A549 (cell line): ENCODE measurements around the gene RBBP8. TPM values are rescaled to one million over a fixed set of nuclear protein-coding genes. Genes with fewer than 3 reads are reported as not detected.
A peak's percentile ranks its signal among the peaks of the same experiment; 100 is the strongest.

ENCODE experiments used
- ATAC-seq, 2 experiments: fragments of 200-7000 bp in 1 of 2; fragments of >200 bp in 1 of 2; cut with Nextera tagmentation in 1 of 2; cut with Tn5 transposase in 1 of 2; 3 replicates each; pipeline versions ENCODE4 v1.8.0 to v1.9.1; 2018 to 2020; ENCODE audit warnings: mild to moderate bottlenecking in 1 of 2, moderate library complexity in 1 of 2
- CTCF ChIA-PET: fragments of 300-600 bp; sonication (Branson Sonifier 250); formaldehyde crosslinking; extraction: SDS; loops from one replicate; lab custom pipeline; 2021; ENCODE audit warnings: antibody characterized with exemption, inconsistent platforms; lab: Yijun Ruan, JAX
- POLR2A ChIA-PET: fragments of 350-600 bp; formaldehyde crosslinking; extraction: SDS; loops from one replicate; lab custom pipeline; 2021; ENCODE audit warnings: antibody characterized with exemption, inconsistent platforms; lab: Yijun Ruan, JAX
- DNase-seq, 2 experiments: peaks; one replicate each; pipeline versions ENCODE4 v3.0.0 to v3.0.0-alpha.2; 2011 to 2016; ENCODE audit warnings: low read depth in 1 of 2, low spot score in 1 of 2
- FAIRE-seq: peaks from 2 replicates; lab custom pipeline; 2011; peaks lifted over from hg19 to GRCh38; lab: Jason Lieb, UNC
- H3K27ac ChIP-seq, 2 experiments: fragments of >200 bp; sonication (Bioruptor Twin); formaldehyde crosslinking; 3 replicates each; pipeline ENCODE4 v1.5.1; 2016 to 2017
- H3K4me1 ChIP-seq: fragments of >200 bp; sonication (Bioruptor Twin); formaldehyde crosslinking; 3 replicates; pipeline ENCODE4 v1.6.1; 2016
- H3K4me2 ChIP-seq: fragments of >200 bp; sonication (Bioruptor Twin); formaldehyde crosslinking; 3 replicates; pipeline ENCODE4 v1.6.1; 2016
- H3K4me3 ChIP-seq: fragments of >200 bp; sonication (Bioruptor Twin); formaldehyde crosslinking; 3 replicates; pipeline ENCODE4 v1.5.1; 2016
- H3K9me3 ChIP-seq: fragments of >200 bp; sonication (Bioruptor Twin); formaldehyde crosslinking; 3 replicates; pipeline ENCODE4 v1.6.1; 2016
- CEBPB ChIP-seq, 2 experiments: fragments of >200 bp in 1 of 2; sonication (Bioruptor Twin) in 1 of 2; formaldehyde crosslinking in 1 of 2; IDR thresholded peaks; 2 replicates each; pipeline ENCODE4 v1.6.1; 2012 to 2016
- CHD2 ChIP-seq: fragments of 150-350 bp; IDR thresholded peaks from 2 replicates; pipeline ENCODE4 v1.6.1; 2014; ENCODE audit warnings: low read length; ENCODE audit not compliant: partially characterized antibody
- CHD4 ChIP-seq: fragments of 200-600 bp; sonication (generic); IDR thresholded peaks from 2 replicates; pipeline ENCODE4 v1.6.1; 2016; ENCODE audit warnings: antibody characterized with exemption, mild to moderate bottlenecking, borderline replicate concordance
- EHF ChIP-seq: fragments of 250-450 bp; sonication (Bioruptor Pico); IDR thresholded peaks from 2 replicates; pipeline ENCODE4 v1.5.0; 2020; ENCODE audit warnings: mild to moderate bottlenecking
- EP300 ChIP-seq, 2 experiments: fragments of >200 bp; sonication (Bioruptor Twin); formaldehyde crosslinking; IDR thresholded peaks; 2 replicates in 1 of 2; 3 replicates in 1 of 2; pipeline ENCODE4 v1.6.1; 2016 to 2017
- FOSL2 ChIP-seq, 2 experiments: fragments of 450-650 bp in 1 of 2; fragments of >200 bp in 1 of 2; sonication (Bioruptor Twin) in 1 of 2; formaldehyde crosslinking; IDR thresholded peaks; 2 replicates each; pipeline versions ENCODE4 v1.5.0 to v1.6.1; 2016 to 2020; ENCODE audit warnings: mild to moderate bottlenecking in 1 of 2, moderate library complexity in 1 of 2
- GATA3 ChIP-seq: IDR thresholded peaks from 2 replicates; pipeline ENCODE4 v1.6.1; 2012; ENCODE audit warnings: borderline replicate concordance
- HEYL ChIP-seq: fragments of 250-450 bp; sonication (Bioruptor Pico); IDR thresholded peaks from 2 replicates; pipeline ENCODE4 v1.8.0; 2021; ENCODE audit warnings: mild to moderate bottlenecking, moderate library complexity
- HOXA7 ChIP-seq: fragments of 250-450 bp; sonication (Bioruptor Pico); IDR thresholded peaks from 2 replicates; pipeline ENCODE4 v1.5.0; 2020; ENCODE audit warnings: mild to moderate bottlenecking, moderate library complexity
- KDM1A ChIP-seq: fragments of 200-600 bp; sonication (generic); IDR thresholded peaks from 2 replicates; pipeline ENCODE4 v1.6.1; 2016; ENCODE audit warnings: low read depth, mild to moderate bottlenecking
- KDM5A ChIP-seq: fragments of 200-600 bp; sonication (generic); IDR thresholded peaks from 2 replicates; pipeline ENCODE4 v1.6.1; 2016; ENCODE audit warnings: antibody characterized with exemption, mild to moderate bottlenecking
- MYC ChIP-seq: IDR thresholded peaks from 2 replicates; pipeline ENCODE4 v1.6.1; 2012; ENCODE audit warnings: mild to moderate bottlenecking, inconsistent platforms, low read length, improper control_type of control experiment, borderline replicate concordance
- NFE2L2 ChIP-seq: fragments of 150-350 bp; conservative IDR thresholded peaks from 2 replicates; pipeline ENCODE4 v1.6.1; 2014; ENCODE audit warnings: low read length
- PHF8 ChIP-seq: fragments of 200-600 bp; sonication (generic); IDR thresholded peaks from 2 replicates; pipeline ENCODE4 v1.6.1; 2016; ENCODE audit warnings: low read depth, mild to moderate bottlenecking, antibody characterized with exemption, moderate library complexity, borderline replicate concordance
- RCOR1 ChIP-seq: fragments of 150-350 bp; IDR thresholded peaks from 2 replicates; pipeline ENCODE4 v1.6.1; 2014; ENCODE audit warnings: antibody characterized with exemption, low read length, low read depth
- RFX5 ChIP-seq: fragments of 450-650 bp; IDR thresholded peaks from 2 replicates; pipeline ENCODE4 v1.7.1; 2014; ENCODE audit warnings: antibody characterized with exemption, mild to moderate bottlenecking, moderate library complexity
- SMC3 ChIP-seq: fragments of >200 bp; sonication (Bioruptor Twin); formaldehyde crosslinking; IDR thresholded peaks from 3 replicates; pipeline ENCODE4 v1.6.1; 2018; ENCODE audit warnings: inconsistent platforms
- SREBF2 ChIP-seq: fragments of 450-650 bp; IDR thresholded peaks from 2 replicates; pipeline ENCODE4 v1.6.1; 2014; ENCODE audit warnings: mild to moderate bottlenecking, moderate library complexity
- ZC3H11A ChIP-seq: fragments of 450-650 bp; IDR thresholded peaks from 2 replicates; pipeline ENCODE4 v1.6.1; 2014; ENCODE audit warnings: antibody characterized with exemption, mild to moderate bottlenecking
- ZSCAN20 ChIP-seq: fragments of 250-450 bp; sonication (Bioruptor Pico); IDR thresholded peaks from 2 replicates; pipeline ENCODE4 v1.8.0; 2022; ENCODE audit warnings: mild to moderate bottlenecking, moderate library complexity
- WGBS: methylation state at CpG from one replicate; pipeline ENCODE4 v1.1.6; 2017; ENCODE audit errors: missing lambda C conversion rate; 5-methylcytosine and 5-hydroxymethylcytosine counted together
- polyA plus RNA-seq, 4 experiments: library from polyadenylated mRNA; depleted of rRNA in 3 of 4; stranded (reverse); fragments of >200 nt; fragmentation: RNase III in 1 of 4; extraction: RNeasy Plus Mini Kit Qiagen cat#74134 plus additional on column Dnase treatment in 1 of 4; gene quantifications; 2 replicates in 3 of 4; 3 replicates in 1 of 4; pipeline ENCODE4 v1.2.3, GENCODE V29; 2011 to 2017
- TF ChIP-seq, protein P1 (sequence below): fragments of 450-650 bp; IDR thresholded peaks from 2 replicates; pipeline ENCODE4 v1.6.1; 2014; ENCODE audit warnings: antibody characterized with exemption
- TF ChIP-seq, protein P2 (sequence below): fragments of >200 bp; sonication (Bioruptor Twin); formaldehyde crosslinking; IDR thresholded peaks from 3 replicates; pipeline ENCODE4 v1.6.1; 2016

Gene RBBP8
- polyA plus RNA-seq, 2 of the 4 experiments (the other 2 are of a cell fraction) = 26.8 to 65.4 TPM

DNA sequence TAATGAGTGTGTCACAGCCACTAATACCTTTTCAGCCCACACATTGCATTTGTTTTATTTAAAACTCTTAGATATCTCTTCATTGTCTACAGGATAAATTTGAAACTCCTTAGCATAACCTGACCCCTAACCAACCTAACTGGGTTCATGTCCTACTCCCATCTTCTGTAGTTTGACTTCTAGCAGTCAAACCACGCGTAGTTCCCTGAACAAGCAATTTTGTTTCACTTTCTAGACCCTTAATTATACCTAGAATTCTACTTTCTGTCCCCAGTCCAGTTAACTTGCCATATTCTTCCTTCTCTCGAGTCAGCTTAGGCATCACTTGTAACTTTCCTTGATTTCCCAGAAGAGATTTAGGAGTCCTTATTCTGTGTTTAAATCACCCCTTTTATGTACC, 55.1 kb downstream of the RBBP8 start:
- FAIRE-seq = no peak
- no peak for ATAC-seq
- no peak for DNase-seq
- no peaks in the 10 kb centered on the region for H3K4me1 ChIP-seq
- no peak overlapping the region for H3K4me2 ChIP-seq
- H3K27ac ChIP-seq = no peak overlapping the region
- no peaks in the 10 kb centered on the region for H3K9me3 ChIP-seq
- WGBS = 96% methylated on average over 3 of the region's 3 CpGs
- POLR2A ChIA-PET = no interaction called here
- no peak for TF ChIP-seq EP300 (IDR thresholded peaks at IDR 0.05)
- no peak for TF ChIP-seq ZC3H11A
- TF ChIP-seq SMC3 = no peak
- TF ChIP-seq KDM1A = no peak
- TF ChIP-seq ZSCAN20 (CRISPR knock-in tag) = no peak
- no peak for TF ChIP-seq NFE2L2
- no peak for TF ChIP-seq CHD2
- TF ChIP-seq MYC = no peak
- TF ChIP-seq SREBF2 = no peak
- no peak overlapping the region for H3K4me3 ChIP-seq
- CTCF ChIA-PET = no interaction called here

DNA sequence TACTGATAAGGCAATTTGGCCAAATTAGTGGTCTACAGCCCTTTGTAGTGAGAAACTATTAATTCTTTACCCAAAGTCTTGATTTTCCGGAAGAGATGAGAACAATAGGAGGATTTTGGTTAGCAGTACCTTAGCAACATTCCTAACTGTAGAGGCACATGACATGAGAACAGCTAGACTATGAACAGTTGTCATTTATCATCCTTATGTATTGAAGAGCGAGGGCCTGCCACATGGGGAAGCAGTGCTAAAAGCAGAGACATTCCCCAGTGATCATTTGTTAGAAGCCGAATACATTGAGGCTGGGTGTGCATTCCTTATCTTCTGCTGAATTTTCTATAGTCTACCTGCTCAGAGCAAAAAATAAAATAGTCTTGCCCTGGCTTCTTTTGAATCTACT, 65.2 kb downstream of the RBBP8 start:
- FAIRE-seq (no peak), ATAC-seq (no peak), DNase-seq (no peak)
- CTCF ChIA-PET = no interaction called here
- 98% methylated on average over 3 of the region's 3 CpGs for whole genome bisulfite sequencing
- no peak overlapping the region for H3K4me2 ChIP-seq
- TF ChIP-seq HOXA7 (CRISPR knock-in tag) (no peak), NFE2L2 (no peak)
- no peak overlapping the region for H3K4me3 ChIP-seq
- no peak overlapping the region for H3K27ac ChIP-seq
- peaks cover 12% of the 10 kb centered on the region; the same call in 2 of the 3 replicates for H3K4me1 ChIP-seq
- no peaks in the 10 kb centered on the region for H3K9me3 ChIP-seq
- POLR2A ChIA-PET = no interaction called here

DNA sequence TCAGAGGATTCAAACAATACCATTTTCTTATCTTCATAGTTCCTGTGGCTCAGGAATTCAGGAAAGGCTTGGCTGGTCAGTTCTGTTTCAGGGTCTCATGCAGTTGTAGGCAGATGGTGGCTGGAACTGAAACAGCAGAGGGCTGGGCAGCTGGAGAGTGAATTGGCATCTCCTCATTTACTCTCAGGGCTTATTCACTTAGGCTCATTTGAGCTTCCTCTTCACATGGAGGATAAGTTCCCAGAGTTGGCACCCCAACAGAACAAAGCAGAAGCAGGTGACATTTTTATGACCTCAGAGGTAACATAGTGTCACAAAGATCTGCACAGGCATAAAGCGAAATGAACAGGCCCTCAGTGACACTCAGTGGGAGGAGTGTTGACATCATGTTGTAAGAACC, 66.1 kb downstream of the RBBP8 start:
- H3K27ac ChIP-seq = no peak overlapping the region
- no peak for ATAC-seq

DNA sequence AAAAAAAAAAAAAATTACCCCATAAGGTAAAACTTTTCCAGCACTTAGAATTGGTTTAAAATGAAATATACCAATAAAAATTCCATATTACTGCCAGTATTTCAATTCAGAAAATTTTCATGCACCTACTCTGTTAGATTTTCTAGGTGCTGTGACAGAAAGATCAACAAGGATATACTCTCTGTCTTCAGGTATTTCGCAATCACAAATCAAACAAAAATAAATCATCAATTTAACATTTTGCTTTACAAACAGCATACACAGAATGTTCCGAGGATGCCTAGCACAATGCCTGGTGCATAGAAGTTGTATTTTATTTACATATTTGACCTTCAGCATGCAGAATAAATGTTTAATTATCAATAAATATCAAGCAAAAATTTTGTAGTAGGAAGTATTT, 66.5 kb downstream of the RBBP8 start:
- DNase-seq (no peak), FAIRE-seq (no peak), ATAC-seq (no peak)
- 79% methylated on average over 2 of the region's 2 CpGs for WGBS
- ChIA-PET POLR2A (no interaction called here), CTCF (no interaction called here)
- TF ChIP-seq CEBPB (IDR thresholded peaks at IDR 0.05) (peak; percentile 69 to 71; a peak in 3 of 4 replicates), RFX5 (no peak)
- H3K27ac ChIP-seq = no peak overlapping the region
- H3K4me3 ChIP-seq = no peak overlapping the region
- no peak overlapping the region for H3K4me2 ChIP-seq
- H3K9me3 ChIP-seq = no peaks in the 10 kb centered on the region
- peaks cover 12% of the 10 kb centered on the region; the same call in 2 of the 3 replicates for H3K4me1 ChIP-seq

More for the DNA sequence above, 66.1 kb downstream of the RBBP8 start:
- no peak for TF ChIP-seq PHF8
- no peak for TF ChIP-seq HEYL (CRISPR knock-in tag)
- TF ChIP-seq CHD4 = no peak
- TF ChIP-seq, protein P1, sequence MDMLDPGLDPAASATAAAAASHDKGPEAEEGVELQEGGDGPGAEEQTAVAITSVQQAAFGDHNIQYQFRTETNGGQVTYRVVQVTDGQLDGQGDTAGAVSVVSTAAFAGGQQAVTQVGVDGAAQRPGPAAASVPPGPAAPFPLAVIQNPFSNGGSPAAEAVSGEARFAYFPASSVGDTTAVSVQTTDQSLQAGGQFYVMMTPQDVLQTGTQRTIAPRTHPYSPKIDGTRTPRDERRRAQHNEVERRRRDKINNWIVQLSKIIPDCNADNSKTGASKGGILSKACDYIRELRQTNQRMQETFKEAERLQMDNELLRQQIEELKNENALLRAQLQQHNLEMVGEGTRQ = no peak
- TF ChIP-seq RCOR1 = no peak
- TF ChIP-seq GATA3 = no peak
- no peak for TF ChIP-seq KDM5A
- no peak for TF ChIP-seq EHF (CRISPR knock-in tag)
- Histone ChIP-seq H3K4me3 (no peak overlapping the region), H3K4me1 (peaks cover 12% of the 10 kb centered on the region; the same call in 2 of the 3 replicates), H3K9me3 (no peaks in the 10 kb centered on the region), H3K4me2 (no peak overlapping the region)
- POLR2A ChIA-PET = no interaction called here
- CTCF ChIA-PET = no interaction called here
- WGBS = 95% methylated on average over 1 of the region's 1 CpG
- FAIRE-seq = no peak
- DNase-seq = no peak

DNA sequence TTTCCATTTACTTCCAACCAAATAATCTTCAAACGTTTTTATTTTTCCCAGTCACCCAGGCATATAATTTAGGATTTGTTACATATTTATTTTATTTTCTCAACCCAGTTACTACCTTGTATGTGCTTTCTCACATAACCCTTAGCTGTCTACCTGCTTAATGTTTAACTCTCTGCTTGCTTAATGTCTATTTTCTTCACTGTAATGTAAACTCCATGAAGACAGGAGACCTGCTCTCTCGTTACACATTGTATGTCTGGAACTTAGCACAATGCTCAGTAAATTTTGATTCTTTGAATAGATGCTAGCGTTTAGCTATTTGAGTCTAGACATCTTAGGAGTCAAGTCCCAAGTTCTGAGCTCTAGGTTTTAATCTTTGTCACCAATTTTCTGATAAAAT, 70.2 kb downstream of the RBBP8 start:
- Histone ChIP-seq H3K4me3 (no peak overlapping the region), H3K27ac (no peak overlapping the region), H3K4me1 (peaks cover 12% of the 10 kb centered on the region; the same call in 2 of the 3 replicates), H3K4me2 (no peak overlapping the region), H3K9me3 (no peaks in the 10 kb centered on the region)
- DNase-seq (no peak), ATAC-seq (no peak), FAIRE-seq (no peak)
- WGBS = 40% methylated on average over 3 of the region's 3 CpGs
- CTCF ChIA-PET = interaction anchor here (0.7 to 2.3 kb wide), 2 partner anchors 20 to 451 kb away, joined by 3 to 5 read pairs; no protein-coding TSS in a partner anchor
- POLR2A ChIA-PET = no interaction called here
- TF ChIP-seq MYC (no peak), CHD2 (no peak), FOSL2 (IDR thresholded peaks at IDR 0.05) (no peak), FOSL2 (CRISPR knock-in tag; IDR thresholded peaks at IDR 0.05) (no peak)
- TF ChIP-seq, protein P2, sequence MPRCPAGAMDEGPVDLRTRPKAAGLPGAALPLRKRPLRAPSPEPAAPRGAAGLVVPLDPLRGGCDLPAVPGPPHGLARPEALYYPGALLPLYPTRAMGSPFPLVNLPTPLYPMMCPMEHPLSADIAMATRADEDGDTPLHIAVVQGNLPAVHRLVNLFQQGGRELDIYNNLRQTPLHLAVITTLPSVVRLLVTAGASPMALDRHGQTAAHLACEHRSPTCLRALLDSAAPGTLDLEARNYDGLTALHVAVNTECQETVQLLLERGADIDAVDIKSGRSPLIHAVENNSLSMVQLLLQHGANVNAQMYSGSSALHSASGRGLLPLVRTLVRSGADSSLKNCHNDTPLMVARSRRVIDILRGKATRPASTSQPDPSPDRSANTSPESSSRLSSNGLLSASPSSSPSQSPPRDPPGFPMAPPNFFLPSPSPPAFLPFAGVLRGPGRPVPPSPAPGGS = no peak
